GM23338 (cell line): ENCODE data around the gene ITPRID1. TPM values are rescaled to one million over a fixed set of nuclear protein-coding genes. Genes with fewer than 3 reads are reported as not detected.

ENCODE experiments used
- ATAC-seq: fragments of 200-7000 bp; cut with Tn5 transposase; 3 replicates; pipeline ENCODE4 v1.9.1; 2020
- DNase-seq: peaks from one replicate; pipeline ENCODE4 v3.0.0-alpha.2; 2015; ENCODE audit warnings: low spot score
- H2AFZ ChIP-seq: fragments of 200-600 bp; sonication (generic); 2 replicates; pipeline ENCODE4 v1.8.0; 2016; ENCODE audit warnings: antibody characterized with exemption, mild to moderate bottlenecking, moderate library complexity
- H3F3A ChIP-seq: fragments of 200-600 bp; sonication (generic); replicated peaks from 2 replicates; pipeline ENCODE4 v1.8.0; 2017; ENCODE audit warnings: antibody characterized with exemption, mixed run types, low read depth
- H3K27ac ChIP-seq: fragments of 200-600 bp; sonication (generic); 2 replicates; pipeline ENCODE4 v1.6.1; 2016; ENCODE audit warnings: low read depth
- H3K27me3 ChIP-seq: fragments of 200-600 bp; sonication (generic); 2 replicates; pipeline ENCODE4 v1.8.0; 2016; ENCODE audit warnings: mild to moderate bottlenecking, mixed run types, moderate library complexity; ENCODE audit not compliant: insufficient read depth
- H3K36me3 ChIP-seq: fragments of 200-600 bp; sonication (generic); 2 replicates; pipeline ENCODE4 v1.8.0; 2016; ENCODE audit warnings: mild to moderate bottlenecking; ENCODE audit not compliant: insufficient read depth
- H3K4me1 ChIP-seq: fragments of 200-600 bp; sonication (generic); 2 replicates; pipeline ENCODE4 v1.8.0; 2016; ENCODE audit warnings: mild to moderate bottlenecking, moderate library complexity; ENCODE audit not compliant: insufficient read depth
- H3K4me2 ChIP-seq: fragments of 200-600 bp; sonication (generic); 2 replicates; pipeline ENCODE4 v1.7.1; 2017; ENCODE audit warnings: mixed run types
- H3K4me3 ChIP-seq: fragments of 200-600 bp; sonication (generic); 2 replicates; pipeline ENCODE4 v1.6.1; 2016; ENCODE audit warnings: mixed run types
- H3K79me2 ChIP-seq: fragments of 200-600 bp; sonication (generic); replicated peaks from 2 replicates; pipeline ENCODE4 v1.8.0; 2017; ENCODE audit warnings: mild to moderate bottlenecking; ENCODE audit not compliant: insufficient read depth
- H3K9me2 ChIP-seq: fragments of 200-600 bp; sonication (generic); 2 replicates; pipeline ENCODE4 v1.8.0; 2017; ENCODE audit not compliant: insufficient read depth
- H4K20me1 ChIP-seq: fragments of 200-600 bp; sonication (generic); replicated peaks from 2 replicates; pipeline ENCODE4 v1.8.0; 2017; ENCODE audit warnings: mild to moderate bottlenecking; ENCODE audit not compliant: insufficient read depth
- H3K27ac Mint-ChIP-seq: 2 replicates; pipeline ENCODE4 v1.8.0; 2020; ENCODE audit warnings: inconsistent platforms, mild to moderate bottlenecking, moderate library complexity, mixed read lengths
- H3K27me3 Mint-ChIP-seq: 3 replicates; pipeline ENCODE4 v1.8.0; 2022; ENCODE audit warnings: low read depth, mild to moderate bottlenecking, moderate library complexity, mixed read lengths, inconsistent platforms; ENCODE audit not compliant: insufficient read depth, poor library complexity
- H3K36me3 Mint-ChIP-seq: 3 replicates; pipeline ENCODE4 v1.8.0; 2021; ENCODE audit warnings: low read depth, mild to moderate bottlenecking, inconsistent platforms, moderate library complexity, mixed read lengths
- H3K4me1 Mint-ChIP-seq: 3 replicates; pipeline ENCODE4 v1.8.0; 2020; ENCODE audit warnings: mild to moderate bottlenecking, inconsistent platforms, mixed read lengths
- H3K4me3 Mint-ChIP-seq: 3 replicates; pipeline ENCODE4 v1.8.0; 2021; ENCODE audit warnings: moderate library complexity, mild to moderate bottlenecking, inconsistent platforms, mixed read lengths
- H3K9me3 Mint-ChIP-seq: 3 replicates; pipeline ENCODE4 v1.8.0; 2020; ENCODE audit warnings: moderate library complexity, mild to moderate bottlenecking, inconsistent platforms, mixed read lengths
- CREB1 ChIP-seq: fragments of 250-450 bp; sonication (Bioruptor Pico); IDR thresholded peaks from 2 replicates; pipeline ENCODE4 v1.5.0; 2020; ENCODE audit warnings: low read depth, mild to moderate bottlenecking, moderate library complexity
- EZH2 ChIP-seq: fragments of 200-600 bp; sonication (generic); IDR thresholded peaks from one replicate; pipeline ENCODE4 v1.8.0; 2017; ENCODE audit warnings: antibody characterized with exemption, mild to moderate bottlenecking, low read depth; ENCODE audit not compliant: unreplicated experiment
- EZH2phosphoT487 ChIP-seq: fragments of 200-600 bp; sonication (generic); IDR thresholded peaks from one replicate; pipeline ENCODE4 v1.8.1; 2018; ENCODE audit warnings: antibody characterized with exemption; ENCODE audit not compliant: unreplicated experiment
- JUNB ChIP-seq: IDR thresholded peaks from one replicate; pipeline ENCODE4 v1.6.1; 2016; ENCODE audit warnings: antibody characterized with exemption; ENCODE audit not compliant: unreplicated experiment
- NANOG ChIP-seq: IDR thresholded peaks from 2 replicates; pipeline ENCODE4 v1.6.1; 2016; ENCODE audit warnings: antibody characterized with exemption, borderline replicate concordance
- POLR2AphosphoS5 ChIP-seq: IDR thresholded peaks from 2 replicates; pipeline ENCODE4 v1.6.1; 2016; ENCODE audit warnings: antibody characterized with exemption, low read depth
- ZNF114 ChIP-seq: fragments of 250-450 bp; sonication (Bioruptor Pico); IDR thresholded peaks from 2 replicates; pipeline ENCODE4 v1.5.0; 2020; ENCODE audit warnings: mild to moderate bottlenecking, moderate library complexity
- polyA plus RNA-seq: library from polyadenylated mRNA; unstranded; fragments of >200 nt; fragmentation: Nextera tagmentation; extraction: Ambion mirVana; gene quantifications from 2 replicates; pipeline ENCODE4 v1.2.1, GENCODE V29; 2016
- total RNA-seq: library from RNA; depleted of rRNA; stranded (reverse); fragments of >200 nt; shearing (Covaris generic); gene quantifications from 2 replicates; pipeline ENCODE4 v1.2.3, GENCODE V29; 2014
- TF ChIP-seq, protein P1 (sequence below): IDR thresholded peaks from 2 replicates; pipeline ENCODE4 v1.6.1; 2016; ENCODE audit warnings: antibody characterized with exemption
- TF ChIP-seq, protein P2 (sequence below): fragments of 250-450 bp; sonication (Bioruptor Pico); IDR thresholded peaks from 2 replicates; pipeline ENCODE4 v1.5.0; 2020; ENCODE audit warnings: mild to moderate bottlenecking, moderate library complexity
- TF ChIP-seq, protein P3 (sequence below): IDR thresholded peaks from one replicate; pipeline ENCODE4 v1.6.1; 2018; ENCODE audit warnings: antibody characterized with exemption; ENCODE audit not compliant: unreplicated experiment

Gene ITPRID1
- total and polyA plus RNA-seq, 2 experiments from 2014 or later, result 0.05 to 0.45 TPM

DNA sequence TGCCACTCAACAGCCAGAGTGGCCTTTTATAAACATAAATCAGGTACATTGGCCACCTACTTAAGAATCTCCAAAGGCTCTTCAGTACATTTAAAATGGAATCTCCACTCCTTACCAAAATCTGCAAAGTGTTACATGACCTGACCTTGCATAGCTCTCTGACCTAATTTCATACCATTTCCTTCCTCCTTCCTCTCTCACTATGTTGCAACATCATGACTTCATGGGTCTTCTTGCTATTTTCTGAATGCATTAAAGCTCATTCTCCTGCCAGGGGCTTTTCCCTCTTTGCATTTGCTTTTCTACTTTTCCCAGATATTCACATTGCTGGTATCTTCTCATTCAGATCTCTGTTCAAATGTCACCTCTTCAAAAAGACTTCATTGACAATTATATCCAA is 151.0 kb downstream of the ITPRID1 start:
- no peak overlapping the region for H3K4me3 ChIP-seq
- no peaks in the 10 kb centered on the region for H3K36me3 ChIP-seq
- H4K20me1 ChIP-seq, result no peaks in the 10 kb centered on the region
- no peaks in the 10 kb centered on the region for H3K27me3 ChIP-seq
- H3K4me1 ChIP-seq, result no peaks in the 10 kb centered on the region
- H3K36me3 Mint-ChIP-seq, result no peaks in the 10 kb centered on the region
- H3K9me3 Mint-ChIP-seq, result no peaks in the 10 kb centered on the region; the same call in 2 of the 3 replicates
- H3K27ac Mint-ChIP-seq, result no peak overlapping the region
- ATAC-seq (no peak), DNase-seq (no peak)
- no peaks in the 10 kb centered on the region for H3K9me2 ChIP-seq
- peaks cover 17% of the 10 kb centered on the region for H3K4me1 Mint-ChIP-seq
- H3K79me2 ChIP-seq, result no peaks in the 10 kb centered on the region
- no peak overlapping the region for H3K4me2 ChIP-seq
- H3K4me3 Mint-ChIP-seq, result no peak overlapping the region
- H3K27me3 Mint-ChIP-seq, result no peaks in the 10 kb centered on the region
- no peak overlapping the region for H2AFZ ChIP-seq
- TF ChIP-seq EZH2 (no peak), NANOG (no peak), ZNF114 (CRISPR knock-in tag) (no peak), JUNB (no peak), POLR2AphosphoS5 (no peak), EZH2phosphoT487 (no peak), CREB1 (CRISPR knock-in tag) (no peak)
- TF ChIP-seq, protein P1, sequence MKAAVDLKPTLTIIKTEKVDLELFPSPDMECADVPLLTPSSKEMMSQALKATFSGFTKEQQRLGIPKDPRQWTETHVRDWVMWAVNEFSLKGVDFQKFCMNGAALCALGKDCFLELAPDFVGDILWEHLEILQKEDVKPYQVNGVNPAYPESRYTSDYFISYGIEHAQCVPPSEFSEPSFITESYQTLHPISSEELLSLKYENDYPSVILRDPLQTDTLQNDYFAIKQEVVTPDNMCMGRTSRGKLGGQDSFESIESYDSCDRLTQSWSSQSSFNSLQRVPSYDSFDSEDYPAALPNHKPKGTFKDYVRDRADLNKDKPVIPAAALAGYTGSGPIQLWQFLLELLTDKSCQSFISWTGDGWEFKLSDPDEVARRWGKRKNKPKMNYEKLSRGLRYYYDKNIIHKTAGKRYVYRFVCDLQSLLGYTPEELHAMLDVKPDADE, result no peak
- TF ChIP-seq, protein P2, sequence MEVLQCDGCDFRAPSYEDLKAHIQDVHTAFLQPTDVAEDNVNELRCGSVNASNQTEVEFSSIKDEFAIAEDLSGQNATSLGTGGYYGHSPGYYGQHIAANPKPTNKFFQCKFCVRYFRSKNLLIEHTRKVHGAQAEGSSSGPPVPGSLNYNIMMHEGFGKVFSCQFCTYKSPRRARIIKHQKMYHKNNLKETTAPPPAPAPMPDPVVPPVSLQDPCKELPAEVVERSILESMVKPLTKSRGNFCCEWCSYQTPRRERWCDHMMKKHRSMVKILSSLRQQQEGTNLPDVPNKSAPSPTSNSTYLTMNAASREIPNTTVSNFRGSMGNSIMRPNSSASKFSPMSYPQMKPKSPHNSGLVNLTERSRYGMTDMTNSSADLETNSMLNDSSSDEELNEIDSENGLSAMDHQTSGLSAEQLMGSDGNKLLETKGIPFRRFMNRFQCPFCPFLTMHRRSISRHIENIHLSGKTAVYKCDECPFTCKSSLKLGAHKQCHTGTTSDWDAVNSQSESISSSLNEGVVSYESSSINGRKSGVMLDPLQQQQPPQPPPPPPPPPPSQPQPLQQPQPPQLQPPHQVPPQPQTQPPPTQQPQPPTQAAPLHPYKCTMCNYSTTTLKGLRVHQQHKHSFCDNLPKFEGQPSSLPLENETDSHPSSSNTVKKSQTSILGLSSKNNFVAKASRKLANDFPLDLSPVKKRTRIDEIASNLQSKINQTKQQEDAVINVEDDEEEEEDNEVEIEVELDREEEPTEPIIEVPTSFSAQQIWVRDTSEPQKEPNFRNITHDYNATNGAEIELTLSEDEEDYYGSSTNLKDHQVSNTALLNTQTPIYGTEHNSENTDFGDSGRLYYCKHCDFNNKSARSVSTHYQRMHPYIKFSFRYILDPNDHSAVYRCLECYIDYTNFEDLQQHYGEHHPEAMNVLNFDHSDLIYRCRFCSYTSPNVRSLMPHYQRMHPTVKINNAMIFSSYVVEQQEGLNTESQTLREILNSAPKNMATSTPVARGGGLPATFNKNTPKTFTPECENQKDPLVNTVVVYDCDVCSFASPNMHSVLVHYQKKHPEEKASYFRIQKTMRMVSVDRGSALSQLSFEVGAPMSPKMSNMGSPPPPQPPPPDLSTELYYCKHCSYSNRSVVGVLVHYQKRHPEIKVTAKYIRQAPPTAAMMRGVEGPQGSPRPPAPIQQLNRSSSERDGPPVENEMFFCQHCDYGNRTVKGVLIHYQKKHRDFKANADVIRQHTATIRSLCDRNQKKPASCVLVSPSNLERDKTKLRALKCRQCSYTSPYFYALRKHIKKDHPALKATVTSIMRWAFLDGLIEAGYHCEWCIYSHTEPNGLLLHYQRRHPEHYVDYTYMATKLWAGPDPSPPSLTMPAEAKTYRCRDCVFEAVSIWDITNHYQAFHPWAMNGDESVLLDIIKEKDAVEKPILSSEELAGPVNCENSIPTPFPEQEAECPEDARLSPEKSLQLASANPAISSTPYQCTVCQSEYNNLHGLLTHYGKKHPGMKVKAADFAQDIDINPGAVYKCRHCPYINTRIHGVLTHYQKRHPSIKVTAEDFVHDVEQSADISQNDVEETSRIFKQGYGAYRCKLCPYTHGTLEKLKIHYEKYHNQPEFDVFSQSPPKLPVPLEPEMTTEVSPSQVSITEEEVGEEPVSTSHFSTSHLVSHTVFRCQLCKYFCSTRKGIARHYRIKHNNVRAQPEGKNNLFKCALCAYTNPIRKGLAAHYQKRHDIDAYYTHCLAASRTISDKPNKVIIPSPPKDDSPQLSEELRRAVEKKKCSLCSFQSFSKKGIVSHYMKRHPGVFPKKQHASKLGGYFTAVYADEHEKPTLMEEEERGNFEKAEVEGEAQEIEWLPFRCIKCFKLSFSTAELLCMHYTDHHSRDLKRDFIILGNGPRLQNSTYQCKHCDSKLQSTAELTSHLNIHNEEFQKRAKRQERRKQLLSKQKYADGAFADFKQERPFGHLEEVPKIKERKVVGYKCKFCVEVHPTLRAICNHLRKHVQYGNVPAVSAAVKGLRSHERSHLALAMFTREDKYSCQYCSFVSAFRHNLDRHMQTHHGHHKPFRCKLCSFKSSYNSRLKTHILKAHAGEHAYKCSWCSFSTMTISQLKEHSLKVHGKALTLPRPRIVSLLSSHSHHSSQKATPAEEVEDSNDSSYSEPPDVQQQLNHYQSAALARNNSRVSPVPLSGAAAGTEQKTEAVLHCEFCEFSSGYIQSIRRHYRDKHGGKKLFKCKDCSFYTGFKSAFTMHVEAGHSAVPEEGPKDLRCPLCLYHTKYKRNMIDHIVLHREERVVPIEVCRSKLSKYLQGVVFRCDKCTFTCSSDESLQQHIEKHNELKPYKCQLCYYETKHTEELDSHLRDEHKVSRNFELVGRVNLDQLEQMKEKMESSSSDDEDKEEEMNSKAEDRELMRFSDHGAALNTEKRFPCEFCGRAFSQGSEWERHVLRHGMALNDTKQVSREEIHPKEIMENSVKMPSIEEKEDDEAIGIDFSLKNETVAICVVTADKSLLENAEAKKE (CRISPR knock-in tag), result no peak
- TF ChIP-seq, protein P3, sequence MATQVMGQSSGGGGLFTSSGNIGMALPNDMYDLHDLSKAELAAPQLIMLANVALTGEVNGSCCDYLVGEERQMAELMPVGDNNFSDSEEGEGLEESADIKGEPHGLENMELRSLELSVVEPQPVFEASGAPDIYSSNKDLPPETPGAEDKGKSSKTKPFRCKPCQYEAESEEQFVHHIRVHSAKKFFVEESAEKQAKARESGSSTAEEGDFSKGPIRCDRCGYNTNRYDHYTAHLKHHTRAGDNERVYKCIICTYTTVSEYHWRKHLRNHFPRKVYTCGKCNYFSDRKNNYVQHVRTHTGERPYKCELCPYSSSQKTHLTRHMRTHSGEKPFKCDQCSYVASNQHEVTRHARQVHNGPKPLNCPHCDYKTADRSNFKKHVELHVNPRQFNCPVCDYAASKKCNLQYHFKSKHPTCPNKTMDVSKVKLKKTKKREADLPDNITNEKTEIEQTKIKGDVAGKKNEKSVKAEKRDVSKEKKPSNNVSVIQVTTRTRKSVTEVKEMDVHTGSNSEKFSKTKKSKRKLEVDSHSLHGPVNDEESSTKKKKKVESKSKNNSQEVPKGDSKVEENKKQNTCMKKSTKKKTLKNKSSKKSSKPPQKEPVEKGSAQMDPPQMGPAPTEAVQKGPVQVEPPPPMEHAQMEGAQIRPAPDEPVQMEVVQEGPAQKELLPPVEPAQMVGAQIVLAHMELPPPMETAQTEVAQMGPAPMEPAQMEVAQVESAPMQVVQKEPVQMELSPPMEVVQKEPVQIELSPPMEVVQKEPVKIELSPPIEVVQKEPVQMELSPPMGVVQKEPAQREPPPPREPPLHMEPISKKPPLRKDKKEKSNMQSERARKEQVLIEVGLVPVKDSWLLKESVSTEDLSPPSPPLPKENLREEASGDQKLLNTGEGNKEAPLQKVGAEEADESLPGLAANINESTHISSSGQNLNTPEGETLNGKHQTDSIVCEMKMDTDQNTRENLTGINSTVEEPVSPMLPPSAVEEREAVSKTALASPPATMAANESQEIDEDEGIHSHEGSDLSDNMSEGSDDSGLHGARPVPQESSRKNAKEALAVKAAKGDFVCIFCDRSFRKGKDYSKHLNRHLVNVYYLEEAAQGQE, result no peak
- no peaks in the 10 kb centered on the region for H3F3A ChIP-seq
- H3K27ac ChIP-seq, result no peak overlapping the region
